GM19351 (cell line): Measurements from ENCODE around the gene AGFG1.
"Not testable (repeated sequence)": the region's sequence is repeated elsewhere in the genome, so short reads cannot be mapped to it uniquely, and the experiment has no call there.

Experiments used
- ATAC-seq: cut with Tn5 transposase; IDR thresholded peaks from one replicate; pipeline ENCODE4 v1.9.1; 2021; ENCODE audit warnings: mild to moderate bottlenecking, moderate library complexity; ENCODE audit not compliant: unreplicated experiment

AGFG1 gene

DNA sequence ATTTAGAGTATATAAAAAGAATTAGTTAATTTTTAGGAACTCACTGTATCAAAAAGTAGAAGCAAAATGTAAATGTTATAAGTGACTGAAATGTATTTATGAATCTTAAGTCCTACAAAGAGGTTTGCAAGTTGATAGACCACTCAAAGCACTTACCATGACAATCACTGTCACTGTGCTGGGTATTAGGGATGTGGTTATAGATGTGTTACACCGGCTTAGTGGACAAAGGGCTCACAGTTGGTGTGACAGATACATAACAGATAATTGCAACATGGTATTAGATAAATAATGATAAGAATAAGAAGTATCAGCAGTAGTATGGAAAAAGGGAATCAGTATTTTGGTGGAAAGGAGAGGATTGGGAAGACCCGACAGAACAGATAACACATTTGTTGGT, 21.6 kb downstream of the AGFG1 start:
- ATAC-seq, result no peak

DNA sequence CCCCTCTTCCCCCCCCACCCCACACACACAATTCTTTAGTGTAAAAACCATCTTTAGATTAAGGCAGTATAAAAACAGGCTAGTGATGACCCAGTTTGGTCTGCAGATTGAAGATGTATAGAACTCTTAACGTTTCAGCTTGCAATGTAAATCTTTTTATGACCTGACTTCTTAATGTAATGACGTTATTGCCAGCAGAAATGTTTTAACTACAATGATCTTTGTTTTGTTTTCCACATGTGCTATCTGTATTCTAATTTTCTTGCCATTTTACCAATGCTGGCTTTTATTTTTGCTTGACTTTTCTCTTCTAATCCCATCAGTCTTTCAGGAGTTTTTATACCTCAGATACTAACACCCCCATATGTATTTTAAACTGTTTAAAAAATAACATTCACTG, 25.2 kb downstream of the AGFG1 start:
- no peak for ATAC-seq

DNA sequence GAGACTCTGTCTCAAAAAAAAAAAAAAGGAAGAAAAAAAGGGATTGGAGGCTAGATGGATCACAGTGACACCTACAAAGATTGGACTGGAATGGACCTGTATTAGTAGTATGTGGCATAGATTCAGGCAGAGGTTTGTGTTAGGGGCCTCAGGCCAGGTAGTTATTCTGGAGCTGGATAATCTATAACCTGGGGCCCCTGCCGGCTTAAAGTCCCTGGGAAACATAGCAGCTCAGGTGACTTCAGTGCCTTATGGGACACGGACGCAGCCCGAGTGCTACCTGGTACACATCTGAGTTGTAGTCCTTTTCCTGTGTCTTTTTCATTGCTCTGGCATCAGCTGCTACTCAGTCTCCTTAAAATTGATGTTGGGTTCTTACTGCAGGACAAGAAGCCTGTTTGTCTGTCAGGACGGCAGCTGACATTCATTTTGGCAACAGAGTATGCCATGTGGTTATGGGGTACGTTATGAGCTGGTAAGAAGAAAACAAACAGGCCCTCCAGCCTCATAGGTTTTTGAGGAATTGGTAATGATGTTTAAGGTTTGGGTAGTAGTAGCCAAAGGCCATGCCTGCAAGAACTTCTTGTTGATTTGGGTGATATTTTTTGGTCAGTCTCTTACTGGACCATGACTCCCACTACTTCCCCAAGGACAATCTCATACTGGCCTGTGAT, 27.8 kb downstream of the AGFG1 start:
- no peak for ATAC-seq

DNA sequence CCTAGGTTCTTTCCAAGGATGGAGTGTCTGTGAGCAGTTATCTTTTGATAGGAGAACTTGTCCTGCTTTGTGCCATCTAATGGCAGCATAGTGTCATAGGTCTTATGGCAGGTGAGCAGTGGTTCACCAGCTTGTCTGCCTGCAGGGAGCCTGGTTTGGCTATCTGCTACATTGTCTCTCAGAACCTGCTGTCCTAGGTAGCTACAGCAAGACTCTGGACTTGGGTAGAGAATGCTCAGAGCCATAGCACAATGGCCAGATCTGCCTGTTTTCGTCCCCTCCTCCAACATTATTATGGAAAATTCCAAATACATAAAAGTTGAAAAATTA, 28.3 kb downstream of the AGFG1 start:
- ATAC-seq, result no peak

DNA sequence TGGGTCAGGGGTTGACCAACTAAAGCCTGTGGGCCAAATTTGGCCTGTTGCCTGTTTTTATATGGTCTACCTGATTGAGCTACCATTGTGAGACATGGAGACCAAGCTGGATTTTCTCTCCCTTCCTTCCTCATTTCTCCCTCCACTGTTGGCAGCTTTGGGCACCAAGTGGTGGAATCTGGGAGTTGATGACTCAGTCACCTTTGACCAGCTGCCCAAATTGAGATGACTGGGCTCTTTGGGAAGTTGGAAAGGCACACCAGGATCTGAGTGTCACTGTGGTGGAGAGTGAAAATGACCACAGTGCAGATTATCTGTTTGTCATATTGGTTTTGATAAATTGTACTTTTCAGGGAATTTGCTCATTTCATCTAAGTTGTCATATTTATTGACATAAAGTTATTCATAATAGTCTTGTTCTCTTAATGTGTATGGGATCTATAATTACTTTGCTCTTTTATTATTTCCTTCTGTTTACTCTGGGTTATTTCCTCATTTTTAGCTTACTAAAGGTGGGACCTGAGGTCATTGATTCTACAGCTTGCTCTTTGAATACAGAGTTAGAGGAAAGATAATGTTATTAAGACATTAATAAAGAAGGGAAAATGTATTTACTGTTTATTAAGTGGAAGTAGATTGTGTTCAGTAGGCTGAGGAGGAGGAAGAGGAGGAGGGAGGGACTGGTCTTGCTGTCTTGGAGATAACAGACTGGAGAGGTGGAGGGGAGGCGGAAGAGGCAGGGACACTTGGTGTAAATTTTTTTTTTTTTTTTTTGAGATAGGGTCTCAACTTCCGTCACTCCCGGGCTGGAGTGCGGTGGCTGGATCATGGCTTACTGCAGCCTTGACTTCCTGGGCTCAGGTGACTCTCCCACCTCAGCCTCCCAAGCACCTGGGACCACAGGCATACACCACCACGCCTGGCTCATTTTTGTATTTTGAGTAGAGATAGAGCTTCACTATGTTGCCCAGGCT, 31.8 kb downstream of the AGFG1 start:
- no peak for ATAC-seq

DNA sequence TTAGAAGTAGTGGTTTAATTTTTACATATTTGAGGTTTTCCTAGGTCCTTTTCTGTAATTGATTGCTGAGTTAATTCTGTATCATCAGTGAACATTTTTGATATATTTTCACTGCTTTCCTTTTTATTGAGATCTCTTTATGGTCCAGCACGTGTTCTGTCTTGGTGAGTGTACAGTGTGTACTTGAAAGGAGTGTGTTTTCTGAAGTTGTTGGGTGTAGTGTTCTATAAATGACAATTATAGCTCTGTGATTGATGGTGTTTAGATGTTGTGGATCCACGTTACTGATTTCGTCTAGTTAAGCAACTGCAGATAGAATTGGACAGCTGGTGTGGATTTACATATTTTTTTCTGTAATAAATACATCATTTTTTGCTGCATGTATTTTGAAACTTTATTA, 32.7 kb downstream of the AGFG1 start:
- no peak for ATAC-seq

DNA sequence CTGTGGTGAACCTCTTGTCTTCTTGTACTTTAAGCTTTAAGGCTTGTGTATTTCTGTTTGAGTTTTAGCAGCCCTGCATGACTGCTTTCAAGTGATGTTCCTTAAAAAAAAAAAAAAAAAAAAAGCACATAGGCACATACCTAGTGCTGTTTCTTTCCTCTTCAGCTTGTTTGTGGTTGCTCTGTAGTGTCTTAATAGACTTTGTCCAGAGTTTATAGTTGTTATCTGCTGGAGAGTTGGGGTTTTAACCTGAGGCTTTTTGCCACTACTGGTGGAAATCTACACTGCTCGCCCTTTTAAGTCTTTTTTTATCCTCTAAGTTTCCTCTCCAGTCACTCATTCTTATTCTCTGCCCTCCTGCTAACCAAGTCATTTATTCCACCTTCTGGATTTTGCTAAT, 34.5 kb downstream of the AGFG1 start:
- ATAC-seq, result no peak

DNA sequence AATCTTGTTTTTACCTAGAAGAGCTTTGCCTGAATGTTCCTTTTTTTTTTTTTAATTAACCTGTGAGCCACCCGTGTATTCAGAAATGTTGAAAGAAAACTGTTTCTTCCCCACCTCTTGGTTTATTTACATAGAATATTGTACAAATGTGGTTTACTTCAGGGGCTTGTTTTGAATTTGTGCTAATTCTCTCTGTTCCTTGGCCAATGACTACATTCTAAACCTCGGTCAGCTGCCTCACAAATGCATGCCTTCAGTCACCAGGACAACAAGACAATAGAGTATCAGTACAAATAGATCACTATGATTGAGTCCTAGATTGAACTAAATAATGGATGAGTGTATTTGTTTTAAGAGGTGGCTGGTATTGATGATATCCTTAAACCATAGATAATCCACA, 36.0 kb downstream of the AGFG1 start:
- no peak for ATAC-seq

DNA sequence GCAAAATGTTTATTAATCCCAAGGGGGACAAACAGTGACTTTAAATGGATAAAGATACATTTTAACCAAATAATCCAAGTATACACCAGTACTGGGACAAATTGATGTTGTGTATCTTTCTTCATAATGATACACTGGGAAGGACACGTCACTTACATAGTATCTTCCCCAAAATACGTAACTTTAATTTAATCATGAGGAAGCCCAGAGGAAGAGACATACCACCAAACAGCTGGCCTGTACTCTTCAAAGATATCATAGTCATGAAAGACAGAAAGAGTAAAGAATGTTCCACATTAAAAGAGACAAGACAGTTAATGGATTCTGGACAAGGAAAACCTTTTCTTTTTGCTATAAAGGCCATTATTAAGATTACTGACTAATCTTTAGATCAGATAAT, 37.1 kb downstream of the AGFG1 start:
- ATAC-seq, result no peak

DNA sequence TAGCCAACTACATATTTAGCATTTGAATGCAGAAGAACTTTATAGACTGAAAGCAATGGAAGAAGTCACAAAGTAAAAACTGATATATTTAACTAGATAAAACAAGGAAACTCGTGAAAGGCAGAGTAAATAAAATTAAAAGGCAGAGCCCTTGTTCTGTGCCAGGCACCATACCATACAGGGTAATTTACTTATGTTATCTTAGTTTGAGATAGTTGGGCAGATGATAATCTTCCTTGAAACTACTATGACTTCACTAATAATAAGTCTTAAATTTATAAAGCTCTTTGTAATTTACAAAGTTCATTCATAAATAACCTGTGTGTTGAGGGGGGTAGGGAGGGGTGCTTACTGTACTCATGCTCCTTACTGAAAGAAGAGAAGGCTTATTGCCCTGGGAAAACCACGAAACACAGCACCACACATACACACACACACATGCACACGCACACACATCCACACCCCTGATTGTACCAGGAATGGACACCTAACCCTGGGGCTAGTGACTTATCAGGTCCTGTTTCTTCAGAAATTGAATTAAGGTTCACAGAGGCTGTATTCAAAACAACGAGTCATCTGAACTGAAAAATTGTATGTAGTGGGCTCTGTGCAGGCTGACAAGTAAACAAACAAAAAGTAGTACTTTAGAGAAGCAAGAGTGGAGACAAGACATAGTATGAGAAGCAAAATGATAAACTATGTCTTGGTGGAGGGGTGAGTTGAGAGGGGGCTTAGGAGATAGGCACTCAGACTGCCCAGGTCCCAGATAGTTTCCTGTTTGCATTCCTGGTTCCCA, 38.1 kb downstream of the AGFG1 start:
- no peak for ATAC-seq

DNA sequence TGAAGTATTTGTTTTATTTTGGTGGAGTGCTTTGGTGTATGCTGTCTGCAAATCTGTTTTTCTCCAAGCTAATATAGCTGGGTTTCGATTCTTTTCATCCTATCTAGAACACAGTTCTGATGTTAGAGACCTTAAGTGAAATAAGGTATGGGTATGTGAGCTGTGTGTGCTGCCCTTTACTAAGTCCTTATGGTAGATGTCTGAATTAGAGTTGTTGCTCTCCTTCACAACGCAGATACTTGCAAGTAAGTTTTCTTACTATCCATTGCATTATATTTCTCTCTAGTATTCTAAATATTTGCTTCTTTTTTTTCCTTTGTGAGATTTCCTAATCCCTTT, 38.6 kb downstream of the AGFG1 start:
- no peak for ATAC-seq

DNA sequence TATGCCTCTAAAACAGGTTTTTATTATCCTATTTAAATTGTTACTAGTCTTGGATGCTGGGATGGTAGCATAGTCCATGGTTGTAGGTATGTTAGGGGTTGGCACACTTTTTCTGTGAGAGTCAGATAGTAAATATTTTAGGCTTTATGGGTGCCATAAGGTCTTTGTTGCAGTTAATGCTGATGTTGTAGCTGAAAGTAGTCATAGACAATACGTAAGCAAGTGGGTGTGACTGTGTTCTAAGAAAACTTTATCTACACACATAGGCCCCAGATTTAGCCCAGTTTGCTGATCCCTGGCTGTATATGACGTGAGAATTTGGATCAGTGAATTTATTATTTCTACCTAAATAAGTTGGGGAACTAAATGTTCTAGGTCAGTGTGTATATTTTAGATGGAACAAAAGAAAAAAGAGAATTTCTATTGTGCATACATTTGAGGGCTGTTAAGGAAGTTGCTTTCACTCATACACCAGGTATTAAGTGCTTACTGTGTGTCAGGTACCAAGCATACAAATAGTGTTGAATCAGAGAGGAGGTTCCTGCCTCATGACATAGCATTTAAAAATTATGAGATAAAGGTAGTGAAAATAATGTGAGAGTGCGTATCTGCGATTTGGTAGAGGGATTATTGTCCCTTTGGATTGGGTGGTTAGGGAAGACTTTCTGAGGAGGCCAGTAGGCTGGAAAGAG, 39.4 kb downstream of the AGFG1 start:
- no peak for ATAC-seq

DNA sequence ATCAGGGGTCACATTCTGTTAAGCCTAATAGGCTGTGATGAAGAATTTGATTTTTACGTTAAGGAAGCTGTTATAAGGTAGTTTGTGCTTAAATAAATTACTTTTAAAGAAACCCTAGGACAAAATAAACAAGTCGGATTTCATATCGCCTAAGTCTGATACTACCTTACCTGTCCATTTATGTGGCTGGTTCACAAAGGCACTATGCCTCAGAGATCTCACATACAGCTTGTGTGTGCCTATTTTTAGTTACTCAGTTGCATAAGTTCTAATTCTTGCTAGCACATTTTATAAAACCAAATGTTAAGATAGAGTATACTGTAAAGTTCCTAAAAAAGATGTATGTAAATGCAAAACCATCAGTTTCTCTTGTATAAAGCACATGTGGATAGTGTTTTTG, 40.0 kb downstream of the AGFG1 start:
- no peak for ATAC-seq

DNA sequence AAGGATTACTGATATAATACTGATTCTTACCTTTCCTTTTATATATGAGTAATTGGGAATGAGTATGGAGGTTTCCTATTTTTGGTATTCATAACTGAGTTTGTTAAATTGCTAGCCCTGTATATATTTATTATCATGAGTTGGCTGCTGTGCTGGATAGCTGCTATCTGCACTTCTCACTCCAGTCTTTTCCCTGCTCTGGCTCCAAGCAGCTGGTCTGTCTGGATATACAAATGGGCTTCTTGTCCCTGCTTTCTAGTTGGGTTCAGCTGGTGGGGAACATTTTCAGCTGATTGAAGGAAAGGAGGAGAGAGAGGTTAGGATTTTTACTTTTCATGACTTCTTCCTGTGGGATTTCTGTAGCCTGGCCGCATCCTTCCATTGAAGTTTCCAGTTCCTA, 41.2 kb downstream of the AGFG1 start:
- ATAC-seq, result no peak

DNA sequence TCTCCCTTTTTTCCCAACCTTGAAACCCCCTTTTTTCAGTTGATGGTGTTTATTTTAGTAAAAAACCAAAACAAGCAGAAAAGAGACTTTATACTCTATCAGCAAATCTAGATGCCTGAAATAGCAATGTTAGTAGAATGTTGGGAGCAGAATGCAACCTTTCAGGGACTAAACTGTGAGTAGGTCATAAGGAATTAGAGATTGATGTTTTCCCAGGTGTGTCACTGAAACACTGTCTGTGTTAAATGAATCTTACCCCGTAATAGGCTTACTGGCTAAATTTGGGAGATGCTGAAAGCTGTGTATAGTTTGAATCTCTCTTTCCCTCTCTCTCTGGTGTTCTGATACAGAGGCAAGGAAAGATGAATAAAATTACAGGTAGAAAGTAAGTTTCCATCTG, 43.8 kb downstream of the AGFG1 start:
- no peak for ATAC-seq

DNA sequence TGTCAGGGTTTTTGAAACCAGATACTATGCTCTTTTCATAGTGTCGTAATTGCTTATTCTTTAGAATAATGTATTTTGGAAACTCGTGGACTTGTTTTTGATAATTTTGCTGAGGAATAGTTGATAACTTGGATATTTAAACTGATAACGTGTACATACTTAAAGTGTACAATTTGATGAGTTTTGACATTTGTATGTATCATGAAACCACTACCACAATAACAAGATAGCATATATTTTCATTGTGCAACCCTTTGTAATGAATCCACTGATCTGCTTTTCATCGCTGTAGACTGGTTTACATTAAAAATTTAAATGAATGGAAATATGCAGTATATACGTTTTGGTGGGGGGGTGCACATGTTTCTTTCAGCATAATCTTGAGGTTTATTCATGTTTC, 45.8 kb downstream of the AGFG1 start:
- no peak for ATAC-seq

DNA sequence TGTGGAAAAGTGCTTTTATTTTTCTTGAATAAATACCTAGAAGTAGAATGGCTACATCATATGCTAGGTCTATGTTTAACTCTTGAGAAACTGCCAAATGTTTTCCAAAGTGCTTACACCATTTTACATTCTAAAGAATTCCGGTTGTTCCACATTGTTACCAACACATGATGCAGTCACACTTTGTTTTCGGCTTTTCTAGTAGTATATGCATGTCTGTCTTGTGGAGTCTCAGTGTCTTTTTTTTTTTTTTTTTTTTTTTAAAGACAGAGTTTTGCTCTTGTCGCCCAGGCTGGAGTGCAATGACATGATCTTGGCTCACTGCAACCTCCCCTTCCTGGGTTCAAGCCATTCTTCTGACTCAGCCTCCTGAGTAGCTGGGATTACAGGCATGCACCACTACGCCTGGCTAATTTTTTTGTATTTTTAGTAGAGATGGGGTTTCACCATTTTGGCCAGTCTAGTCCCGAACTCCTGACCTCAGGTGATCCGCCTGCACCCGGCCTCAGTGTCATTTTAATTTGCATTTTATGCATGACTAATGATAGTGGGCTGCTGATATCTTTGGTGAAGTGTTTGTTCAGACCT, 46.4 kb downstream of the AGFG1 start:
- not testable (repeated sequence) for ATAC-seq

DNA sequence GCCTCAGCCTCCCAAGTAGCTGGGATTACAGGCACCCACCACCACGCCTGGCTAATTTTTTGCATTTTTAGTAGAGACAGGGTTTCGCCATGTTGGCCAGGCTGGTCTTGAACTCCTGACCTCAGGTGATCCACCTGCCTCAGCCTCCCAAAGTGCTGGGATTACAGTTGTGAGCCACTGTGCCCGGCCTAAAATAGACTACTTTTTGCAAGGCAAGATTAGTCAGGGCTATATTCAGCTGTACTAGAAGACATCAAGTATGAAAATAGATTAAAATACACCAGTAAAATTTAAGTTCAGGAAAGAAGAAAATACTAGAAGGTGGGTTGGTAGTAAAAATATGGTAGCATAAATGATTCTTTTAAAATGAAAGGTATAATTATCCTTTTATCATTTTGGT, 49.2 kb downstream of the AGFG1 start:
- not testable (repeated sequence) for ATAC-seq

DNA sequence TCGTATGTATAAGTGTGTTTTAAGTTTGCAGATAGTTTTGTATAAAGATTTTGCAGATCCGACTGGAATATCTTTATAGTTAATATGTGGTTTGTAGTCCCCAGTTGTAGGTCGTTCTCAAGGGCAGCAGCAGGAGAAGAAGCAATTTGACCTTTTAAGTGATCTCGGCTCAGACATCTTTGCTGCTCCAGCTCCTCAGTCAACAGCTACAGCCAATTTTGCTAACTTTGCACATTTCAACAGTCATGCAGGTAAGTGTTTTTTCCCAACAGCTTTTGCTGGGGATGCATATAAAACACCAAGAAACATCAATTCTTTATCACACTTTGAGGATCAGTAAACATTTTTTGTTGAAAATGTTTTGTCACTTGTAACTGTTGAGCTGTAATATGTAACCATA, 52.7 kb downstream of the AGFG1 start:
- ATAC-seq, result no peak

DNA sequence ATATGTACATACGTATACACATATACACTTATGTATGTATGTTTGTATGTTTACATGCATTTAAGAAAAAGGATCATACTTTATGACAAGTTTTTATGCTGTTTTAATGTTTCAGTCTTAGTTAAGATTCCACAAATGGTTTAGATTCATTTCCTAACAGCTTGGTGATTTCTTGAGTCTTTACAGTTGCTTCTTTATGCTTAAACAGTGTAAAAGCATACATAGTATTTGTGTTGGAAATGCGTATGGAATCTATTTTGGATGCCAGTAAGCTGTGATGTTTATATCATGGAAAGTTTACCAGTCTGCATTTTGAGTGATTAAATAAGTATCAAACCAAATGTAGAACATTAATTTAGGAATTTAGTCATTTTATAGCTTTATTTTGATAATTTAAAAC, 55.4 kb downstream of the AGFG1 start:
- ATAC-seq, result no peak

DNA sequence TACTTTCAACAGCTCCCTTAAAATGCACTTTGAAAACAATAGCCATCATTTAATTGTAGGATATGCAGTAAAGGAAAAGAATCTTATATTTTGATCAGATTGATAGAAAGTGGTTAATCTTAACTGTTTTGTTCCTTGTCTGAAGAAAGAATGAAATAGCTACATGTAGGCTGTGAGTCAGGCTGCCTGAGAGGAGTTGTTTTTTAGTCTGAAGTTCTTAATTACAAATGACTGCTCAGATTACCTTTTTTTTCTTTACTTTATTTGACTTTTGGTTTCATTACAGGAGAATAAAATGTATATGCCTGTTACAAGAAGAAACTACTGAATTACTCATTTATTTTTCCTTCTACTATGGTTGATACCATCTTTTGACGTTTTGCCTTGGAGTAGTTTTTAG, 56.8 kb downstream of the AGFG1 start:
- no peak for ATAC-seq
